HEK293 (cell line): ENCODE results near the gene PTPRN2.

Experiments used
- CTCF ChIA-PET: fragments of 350-600 bp; formaldehyde crosslinking; extraction: SDS; loops from one replicate; lab custom pipeline; 2021; ENCODE audit warnings: antibody characterized with exemption; lab: Yijun Ruan, JAX
- POLR2A ChIA-PET: fragments of 300-600 bp; formaldehyde crosslinking; extraction: SDS; loops from one replicate; lab custom pipeline; 2020; ENCODE audit warnings: antibody characterized with exemption, inconsistent platforms; lab: Yijun Ruan, JAX
- H3K27ac ChIP-seq: fragments of 200-500 bp; sonication (Bioruptor generic); 2 replicates; pipeline ENCODE4 v1.5.1; 2014; ENCODE audit warnings: low read depth, low read length, control low read depth, inconsistent platforms; ENCODE audit errors: extremely low read depth
- H3K36me3 ChIP-seq, 2 experiments: fragments of 200-500 bp in 1 of 2; sonication (Bioruptor generic) in 1 of 2; 1 replicate in 1 of 2; 2 replicates in 1 of 2; pipeline ENCODE4 v1.5.1; 2014 to 2017; ENCODE audit warnings: inconsistent platforms in 2 of 2, low read length in 2 of 2; ENCODE audit not compliant: control insufficient read depth in 2 of 2, insufficient read depth in 1 of 2
- H3K4me1 ChIP-seq: fragments of 200-500 bp; sonication (Bioruptor generic); 2 replicates; pipeline ENCODE4 v1.5.1; 2014; ENCODE audit warnings: mild to moderate bottlenecking, low read length, inconsistent platforms; ENCODE audit not compliant: control insufficient read depth, insufficient read depth
- H3K4me3 ChIP-seq: 2 replicates; pipeline ENCODE4 v1.5.1; 2011; ENCODE audit warnings: low read depth, mild to moderate bottlenecking, control low read depth, low read length, moderate library complexity
- H3K9me3 ChIP-seq: fragments of 200-500 bp; sonication (Bioruptor generic); 2 replicates; pipeline ENCODE4 v1.5.1; 2014; ENCODE audit warnings: low read depth, low read length, inconsistent platforms; ENCODE audit not compliant: control insufficient read depth, insufficient read depth
- KLF8 ChIP-seq: fragments of 450-650 bp; formaldehyde crosslinking; IDR thresholded peaks from 2 replicates; pipeline ENCODE4 v1.5.1; 2016; ENCODE audit warnings: missing biosample characterization, missing genetic modification characterization
- ZBTB17 ChIP-seq: fragments of 450-650 bp; formaldehyde crosslinking; IDR thresholded peaks from 2 replicates; pipeline ENCODE4 v1.5.1; 2016; ENCODE audit warnings: missing biosample characterization, missing genetic modification characterization
- ZBTB8A ChIP-seq: fragments of 450-650 bp; formaldehyde crosslinking; IDR thresholded peaks from 2 replicates; pipeline ENCODE4 v1.5.1; 2016; ENCODE audit warnings: missing biosample characterization, missing genetic modification characterization
- ZFHX2 ChIP-seq: fragments of 450-650 bp; formaldehyde crosslinking; conservative IDR thresholded peaks from 2 replicates; pipeline ENCODE4 v1.5.1; 2016; ENCODE audit warnings: missing biosample characterization, missing genetic modification characterization
- ZNF132 ChIP-seq: fragments of 450-650 bp; formaldehyde crosslinking; IDR thresholded peaks from 2 replicates; pipeline ENCODE4 v1.5.1; 2017; ENCODE audit warnings: missing biosample characterization, missing genetic modification characterization, borderline replicate concordance
- ZNF155 ChIP-seq: fragments of 450-650 bp; formaldehyde crosslinking; IDR thresholded peaks from 2 replicates; pipeline ENCODE4 v1.5.1; 2016; ENCODE audit warnings: missing biosample characterization, missing genetic modification characterization
- ZNF175 ChIP-seq: fragments of 450-650 bp; formaldehyde crosslinking; IDR thresholded peaks from 2 replicates; pipeline ENCODE4 v1.5.1; 2016; ENCODE audit warnings: missing biosample characterization, missing genetic modification characterization
- ZNF211 ChIP-seq: fragments of 450-650 bp; formaldehyde crosslinking; IDR thresholded peaks from 2 replicates; pipeline ENCODE4 v1.5.1; 2016; ENCODE audit warnings: low read depth, missing biosample characterization, missing genetic modification characterization
- ZNF239 ChIP-seq: fragments of 450-650 bp; formaldehyde crosslinking; IDR thresholded peaks from 2 replicates; pipeline ENCODE4 v1.5.1; 2016; ENCODE audit warnings: missing biosample characterization, missing genetic modification characterization
- ZNF404 ChIP-seq: fragments of 450-650 bp; formaldehyde crosslinking; IDR thresholded peaks from 2 replicates; pipeline ENCODE4 v1.5.1; 2017; ENCODE audit warnings: missing biosample characterization, missing genetic modification characterization
- ZNF473 ChIP-seq: fragments of 450-650 bp; formaldehyde crosslinking; IDR thresholded peaks from 2 replicates; pipeline ENCODE4 v1.5.1; 2017; ENCODE audit warnings: missing biosample characterization, missing genetic modification characterization
- ZNF510 ChIP-seq: fragments of 450-650 bp; formaldehyde crosslinking; IDR thresholded peaks from 2 replicates; pipeline ENCODE4 v1.5.1; 2018; ENCODE audit warnings: mild to moderate bottlenecking, missing genetic modification characterization, missing biosample characterization; ENCODE audit not compliant: insufficient replicate concordance
- ZNF514 ChIP-seq: fragments of 450-650 bp; formaldehyde crosslinking; IDR thresholded peaks from 2 replicates; pipeline ENCODE4 v1.5.1; 2016; ENCODE audit warnings: missing biosample characterization, missing genetic modification characterization
- ZNF530 ChIP-seq: fragments of 450-650 bp; formaldehyde crosslinking; IDR thresholded peaks from 2 replicates; pipeline ENCODE4 v1.5.1; 2016; ENCODE audit warnings: low read depth, missing biosample characterization, missing genetic modification characterization
- ZNF561 ChIP-seq: fragments of 450-650 bp; IDR thresholded peaks from 2 replicates; pipeline ENCODE4 v1.5.1; 2018; ENCODE audit warnings: missing biosample characterization, missing genetic modification characterization, borderline replicate concordance
- ZNF571 ChIP-seq: fragments of 450-650 bp; formaldehyde crosslinking; IDR thresholded peaks from 2 replicates; pipeline ENCODE4 v1.5.0; 2017; ENCODE audit warnings: missing biosample characterization, missing genetic modification characterization
- ZNF585B ChIP-seq: fragments of 450-650 bp; formaldehyde crosslinking; IDR thresholded peaks from 2 replicates; pipeline ENCODE4 v1.5.1; 2016; ENCODE audit warnings: missing biosample characterization, missing genetic modification characterization
- ZNF596 ChIP-seq: fragments of 450-650 bp; IDR thresholded peaks from 2 replicates; pipeline ENCODE4 v1.5.0; 2018; ENCODE audit warnings: missing biosample characterization, mild to moderate bottlenecking, missing genetic modification characterization, moderate library complexity
- ZNF624 ChIP-seq: fragments of 450-650 bp; formaldehyde crosslinking; IDR thresholded peaks from 2 replicates; pipeline ENCODE4 v1.5.1; 2017; ENCODE audit warnings: missing biosample characterization, missing genetic modification characterization
- ZNF677 ChIP-seq: fragments of 450-650 bp; IDR thresholded peaks from 2 replicates; pipeline ENCODE4 v1.5.0; 2018; ENCODE audit warnings: missing biosample characterization, mild to moderate bottlenecking, missing genetic modification characterization, moderate library complexity
- ZNF776 ChIP-seq: fragments of 450-650 bp; formaldehyde crosslinking; IDR thresholded peaks from 2 replicates; pipeline ENCODE4 v1.5.0; 2017; ENCODE audit warnings: missing biosample characterization, missing genetic modification characterization, borderline replicate concordance
- ZNF791 ChIP-seq: fragments of 450-650 bp; formaldehyde crosslinking; IDR thresholded peaks from 2 replicates; pipeline ENCODE4 v1.5.1; 2016; ENCODE audit warnings: missing biosample characterization, missing genetic modification characterization
- TF ChIP-seq, protein P1 (sequence below): fragments of 450-650 bp; formaldehyde crosslinking; IDR thresholded peaks from 2 replicates; pipeline ENCODE4 v1.5.1; 2016; ENCODE audit warnings: missing biosample characterization, missing genetic modification characterization
- TF ChIP-seq, protein P2 (sequence below): fragments of 450-650 bp; formaldehyde crosslinking; IDR thresholded peaks from 2 replicates; pipeline ENCODE4 v1.5.1; 2016; ENCODE audit warnings: missing biosample characterization, missing genetic modification characterization
- TF ChIP-seq, protein P3 (sequence below): fragments of 450-650 bp; formaldehyde crosslinking; IDR thresholded peaks from 2 replicates; pipeline ENCODE4 v1.5.1; 2016; ENCODE audit warnings: missing biosample characterization, missing genetic modification characterization
- TF ChIP-seq, protein P4 (sequence below): fragments of 450-650 bp; formaldehyde crosslinking; IDR thresholded peaks from 2 replicates; pipeline ENCODE4 v1.5.1; 2016; ENCODE audit warnings: missing biosample characterization, missing genetic modification characterization

The PTPRN2 gene

DNA sequence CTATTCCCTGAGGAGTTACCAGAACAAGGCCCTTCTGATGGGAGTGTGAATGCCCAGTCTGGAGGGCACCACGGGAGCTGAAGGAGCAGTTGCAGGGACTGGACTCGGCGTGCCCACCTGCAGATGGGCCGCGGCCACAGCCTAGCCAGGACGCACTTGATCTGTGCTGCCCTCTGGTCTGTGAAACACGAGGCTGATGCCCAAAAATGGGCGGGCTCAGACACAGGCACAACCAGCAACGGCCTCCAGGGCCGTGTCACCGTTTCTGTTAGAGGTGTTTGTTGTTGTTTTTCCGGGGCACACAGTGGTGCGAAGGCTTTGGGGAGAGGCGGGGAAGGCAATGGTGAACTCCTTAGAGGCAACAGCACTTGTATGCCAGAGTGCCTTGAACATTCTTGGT lies 1015.0 kb downstream of the PTPRN2 start:
- ChIA-PET POLR2A (no interaction called here), CTCF (no interaction called here)
- no peaks in the 10 kb centered on the region for H3K9me3 ChIP-seq
- H3K36me3 ChIP-seq: no peaks in the 10 kb centered on the region
- no peak overlapping the region for H3K4me3 ChIP-seq
- no peaks in the 10 kb centered on the region for H3K4me1 ChIP-seq
- TF ChIP-seq ZNF239: no peak
- TF ChIP-seq ZBTB8A: peak; percentile 59
- no peak overlapping the region for H3K27ac ChIP-seq

DNA sequence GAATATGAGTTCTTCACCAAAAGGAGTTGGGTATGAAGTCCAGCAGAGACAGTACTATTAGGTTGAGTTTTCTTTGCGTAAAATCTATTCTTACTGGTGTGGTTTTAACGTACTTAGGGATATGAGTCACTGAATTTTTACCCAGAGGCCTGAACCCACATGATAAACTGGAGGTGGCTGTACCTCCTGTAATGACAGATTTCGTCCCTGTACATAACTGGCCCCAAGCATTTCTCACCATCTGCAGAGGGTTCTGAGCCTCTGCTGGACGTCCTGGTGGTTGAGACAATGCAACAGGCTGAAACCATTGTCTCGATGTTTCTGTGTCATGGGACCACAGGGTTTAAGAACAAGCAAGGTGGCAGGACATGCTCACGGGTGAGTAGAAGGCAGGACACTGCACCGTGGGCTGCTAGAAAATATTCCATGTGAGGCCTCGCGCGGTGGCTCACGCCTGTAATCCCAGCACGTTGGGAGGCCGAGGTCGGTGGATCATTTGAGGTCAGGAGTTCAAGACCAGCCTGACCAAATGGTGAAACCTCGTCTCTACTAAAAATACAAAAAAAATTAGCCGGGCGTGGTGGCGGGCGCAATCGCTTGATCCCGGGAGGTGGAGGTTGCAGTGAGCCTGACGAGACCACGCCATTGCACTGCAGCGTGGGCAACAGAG lies 1017.0 kb downstream of the PTPRN2 start:
- H3K4me1 ChIP-seq: no peaks in the 10 kb centered on the region
- H3K4me3 ChIP-seq: no peak overlapping the region
- H3K9me3 ChIP-seq: no peaks in the 10 kb centered on the region
- no peak for TF ChIP-seq KLF8
- TF ChIP-seq ZFHX2: no peak
- TF ChIP-seq ZNF211 (tag by site-specific recombination): no peak
- no peak for TF ChIP-seq ZNF175 (tag by site-specific recombination)
- no peak for TF ChIP-seq ZNF596 (tag by site-specific recombination)
- TF ChIP-seq ZNF404: no peak
- TF ChIP-seq ZNF791 (tag by site-specific recombination): no peak
- no peak for TF ChIP-seq ZNF677
- no peak for TF ChIP-seq ZNF571 (tag by site-specific recombination)
- TF ChIP-seq, protein P1, sequence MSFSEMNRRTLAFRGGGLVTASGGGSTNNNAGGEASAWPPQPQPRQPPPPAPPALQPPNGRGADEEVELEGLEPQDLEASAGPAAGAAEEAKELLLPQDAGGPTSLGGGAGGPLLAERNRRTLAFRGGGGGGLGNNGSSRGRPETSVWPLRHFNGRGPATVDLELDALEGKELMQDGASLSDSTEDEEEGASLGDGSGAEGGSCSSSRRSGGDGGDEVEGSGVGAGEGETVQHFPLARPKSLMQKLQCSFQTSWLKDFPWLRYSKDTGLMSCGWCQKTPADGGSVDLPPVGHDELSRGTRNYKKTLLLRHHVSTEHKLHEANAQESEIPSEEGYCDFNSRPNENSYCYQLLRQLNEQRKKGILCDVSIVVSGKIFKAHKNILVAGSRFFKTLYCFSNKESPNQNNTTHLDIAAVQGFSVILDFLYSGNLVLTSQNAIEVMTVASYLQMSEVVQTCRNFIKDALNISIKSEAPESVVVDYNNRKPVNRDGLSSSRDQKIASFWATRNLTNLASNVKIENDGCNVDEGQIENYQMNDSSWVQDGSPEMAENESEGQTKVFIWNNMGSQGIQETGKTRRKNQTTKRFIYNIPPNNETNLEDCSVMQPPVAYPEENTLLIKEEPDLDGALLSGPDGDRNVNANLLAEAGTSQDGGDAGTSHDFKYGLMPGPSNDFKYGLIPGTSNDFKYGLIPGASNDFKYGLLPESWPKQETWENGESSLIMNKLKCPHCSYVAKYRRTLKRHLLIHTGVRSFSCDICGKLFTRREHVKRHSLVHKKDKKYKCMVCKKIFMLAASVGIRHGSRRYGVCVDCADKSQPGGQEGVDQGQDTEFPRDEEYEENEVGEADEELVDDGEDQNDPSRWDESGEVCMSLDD (tag by site-specific recombination): no peak
- TF ChIP-seq ZNF239: no peak
- TF ChIP-seq ZNF776 (tag by site-specific recombination): no peak
- no peak for TF ChIP-seq ZNF132 (tag by site-specific recombination)
- no peak for TF ChIP-seq ZNF624 (tag by site-specific recombination)
- no peak for TF ChIP-seq ZNF155
- no peak for TF ChIP-seq ZNF514 (tag by site-specific recombination)
- TF ChIP-seq ZNF585B (tag by site-specific recombination): no peak
- H3K36me3 ChIP-seq: no peaks in the 10 kb centered on the region
- H3K27ac ChIP-seq: no peak overlapping the region
- POLR2A ChIA-PET: no interaction called here
- CTCF ChIA-PET: no interaction called here

DNA sequence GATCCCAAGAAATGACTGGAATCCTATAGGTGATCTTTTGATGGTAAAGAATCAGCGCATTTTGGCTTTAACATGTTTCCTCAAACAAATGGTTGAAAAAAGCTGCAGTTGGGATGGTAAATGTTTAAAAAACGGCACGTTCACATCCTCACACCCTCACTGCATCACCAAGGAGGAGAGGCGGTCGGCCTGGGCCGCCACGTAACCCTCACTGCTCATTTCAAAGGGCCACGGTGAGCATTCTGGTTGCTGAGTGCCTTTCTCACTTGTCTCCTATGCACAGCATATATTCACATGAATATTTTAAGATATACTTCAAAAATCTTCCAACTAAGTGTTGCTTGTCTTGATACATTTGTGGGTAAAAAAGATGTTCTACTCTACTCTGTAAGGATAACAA lies 1017.7 kb downstream of the PTPRN2 start:
- ChIA-PET POLR2A (no interaction called here), CTCF (no interaction called here)
- Histone ChIP-seq H3K9me3 (no peaks in the 10 kb centered on the region), H3K4me3 (no peak overlapping the region), H3K27ac (no peak overlapping the region), H3K36me3 (no peaks in the 10 kb centered on the region), H3K4me1 (no peaks in the 10 kb centered on the region)
- TF ChIP-seq ZNF473 (tag by site-specific recombination) (no peak), ZBTB17 (no peak), ZNF211 (tag by site-specific recombination) (no peak), ZNF530 (no peak), ZNF510 (tag by site-specific recombination) (no peak), ZNF561 (tag by site-specific recombination) (no peak)
- TF ChIP-seq, protein P2, sequence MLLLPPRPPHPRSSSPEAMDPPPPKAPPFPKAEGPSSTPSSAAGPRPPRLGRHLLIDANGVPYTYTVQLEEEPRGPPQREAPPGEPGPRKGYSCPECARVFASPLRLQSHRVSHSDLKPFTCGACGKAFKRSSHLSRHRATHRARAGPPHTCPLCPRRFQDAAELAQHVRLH: no peak
- TF ChIP-seq, protein P3, sequence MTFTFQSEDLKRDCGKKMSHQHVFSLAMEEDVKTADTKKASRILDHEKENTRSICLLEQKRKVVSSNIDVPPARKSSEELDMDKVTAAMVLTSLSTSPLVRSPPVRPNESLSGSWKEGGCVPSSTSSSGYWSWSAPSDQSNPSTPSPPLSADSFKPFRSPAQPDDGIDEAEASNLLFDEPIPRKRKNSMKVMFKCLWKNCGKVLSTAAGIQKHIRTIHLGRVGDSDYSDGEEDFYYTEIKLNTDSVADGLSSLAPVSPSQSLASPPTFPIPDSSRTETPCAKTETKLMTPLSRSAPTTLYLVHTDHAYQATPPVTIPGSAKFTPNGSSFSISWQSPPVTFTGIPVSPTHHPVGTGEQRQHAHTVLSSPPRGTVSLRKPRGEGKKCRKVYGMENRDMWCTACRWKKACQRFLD (tag by site-specific recombination): no peak
- TF ChIP-seq, protein P4, sequence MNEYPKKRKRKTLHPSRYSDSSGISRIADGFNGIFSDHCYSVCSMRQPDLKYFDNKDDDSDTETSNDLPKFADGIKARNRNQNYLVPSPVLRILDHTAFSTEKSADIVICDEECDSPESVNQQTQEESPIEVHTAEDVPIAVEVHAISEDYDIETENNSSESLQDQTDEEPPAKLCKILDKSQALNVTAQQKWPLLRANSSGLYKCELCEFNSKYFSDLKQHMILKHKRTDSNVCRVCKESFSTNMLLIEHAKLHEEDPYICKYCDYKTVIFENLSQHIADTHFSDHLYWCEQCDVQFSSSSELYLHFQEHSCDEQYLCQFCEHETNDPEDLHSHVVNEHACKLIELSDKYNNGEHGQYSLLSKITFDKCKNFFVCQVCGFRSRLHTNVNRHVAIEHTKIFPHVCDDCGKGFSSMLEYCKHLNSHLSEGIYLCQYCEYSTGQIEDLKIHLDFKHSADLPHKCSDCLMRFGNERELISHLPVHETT (tag by site-specific recombination): no peak
